Colonic mucosa (tissue), 4 donors: ENCODE data around the gene BLOC1S5. TPM values are rescaled to one million over a fixed set of nuclear protein-coding genes. Genes with fewer than 3 reads are reported as not detected.

Experiments used
- DNase-seq: peaks from one replicate; pipeline ENCODE4 v3.0.0-alpha.2; 2020
- H3K27ac ChIP-seq: fragments of 200-600 bp; one replicate; pipeline ENCODE4 v1.8.0; 2021
- H3K27me3 ChIP-seq: fragments of 200-600 bp; one replicate; pipeline ENCODE4 v1.8.0; 2021
- H3K36me3 ChIP-seq: fragments of 200-600 bp; one replicate; pipeline ENCODE4 v1.8.0; 2021
- H3K4me1 ChIP-seq: fragments of 200-600 bp; one replicate; pipeline ENCODE4 v1.8.0; 2021; ENCODE audit warnings: mild to moderate bottlenecking
- H3K4me3 ChIP-seq: fragments of 200-600 bp; one replicate; pipeline ENCODE4 v1.8.0; 2021
- H3K9ac ChIP-seq, 2 donors: one replicate each; pipeline ENCODE4 v1.7.0; 2013; ENCODE audit warnings: control low read depth in 2 of 2, low read depth in 2 of 2, low read length in 2 of 2
- H3K9me3 ChIP-seq: fragments of 200-600 bp; one replicate; pipeline ENCODE4 v1.8.0; 2021
- intact Hi-C: fragments of 100-400 bp; cut with DNase I; formaldehyde crosslinking; loops from one replicate; pipeline ENCODE4 v1.14.1; 2022
- total RNA-seq, 2 donors: library from RNA; stranded (reverse); fragmentation: NEBNext Ultra II Directional in 1 of 2; extraction: Animal tissue kit (Norgen Biotek cat#: 25700) in 1 of 2; gene quantifications; one replicate each; pipeline ENCODE4 v1.2.1, GENCODE V29; 2021
- TF ChIP-seq, protein P1 (sequence below): fragments of 200-600 bp; IDR thresholded peaks from one replicate; pipeline ENCODE4 v1.8.0; 2022; ENCODE audit warnings: antibody characterized with exemption, mild to moderate bottlenecking
- donor health status: healthy.
- donor health status: DM: no; HTN: no; CAD: no.
- donor health status: DM: no; HTN: no; CAD: no.

Gene BLOC1S5
- total RNA-seq, 2 donors from 2014 or later, result 10.3 to 14.1 TPM

DNA sequence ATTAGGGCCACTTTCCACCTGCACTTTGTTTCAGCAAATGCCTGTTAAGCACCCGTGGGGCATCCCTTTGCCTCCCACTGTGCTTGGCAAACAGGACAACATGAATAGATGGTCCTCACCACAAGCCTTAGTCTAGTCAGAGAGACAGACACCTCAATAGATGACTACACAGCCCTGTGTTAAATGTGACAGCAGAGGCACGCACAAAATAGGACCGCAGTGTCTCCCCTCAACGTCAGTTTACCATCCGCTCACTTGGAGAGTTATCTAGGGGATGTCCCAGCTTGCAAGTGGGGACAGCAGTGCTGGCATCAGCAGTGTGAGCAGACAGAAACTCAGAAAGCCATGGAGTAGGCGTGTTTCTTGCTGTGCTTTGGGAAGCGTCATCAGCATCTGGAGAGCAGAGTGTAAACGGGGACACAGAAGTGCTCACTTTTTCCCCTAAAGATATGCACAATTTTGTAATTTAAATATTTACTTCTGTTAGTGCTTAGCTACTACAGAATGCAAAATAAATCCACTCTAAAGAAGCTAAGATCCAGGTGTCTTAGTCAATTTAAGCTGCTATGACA lies 87.6 kb downstream of the BLOC1S5 start:
- intact Hi-C loops, result no loop called here
- TF ChIP-seq, protein P1, sequence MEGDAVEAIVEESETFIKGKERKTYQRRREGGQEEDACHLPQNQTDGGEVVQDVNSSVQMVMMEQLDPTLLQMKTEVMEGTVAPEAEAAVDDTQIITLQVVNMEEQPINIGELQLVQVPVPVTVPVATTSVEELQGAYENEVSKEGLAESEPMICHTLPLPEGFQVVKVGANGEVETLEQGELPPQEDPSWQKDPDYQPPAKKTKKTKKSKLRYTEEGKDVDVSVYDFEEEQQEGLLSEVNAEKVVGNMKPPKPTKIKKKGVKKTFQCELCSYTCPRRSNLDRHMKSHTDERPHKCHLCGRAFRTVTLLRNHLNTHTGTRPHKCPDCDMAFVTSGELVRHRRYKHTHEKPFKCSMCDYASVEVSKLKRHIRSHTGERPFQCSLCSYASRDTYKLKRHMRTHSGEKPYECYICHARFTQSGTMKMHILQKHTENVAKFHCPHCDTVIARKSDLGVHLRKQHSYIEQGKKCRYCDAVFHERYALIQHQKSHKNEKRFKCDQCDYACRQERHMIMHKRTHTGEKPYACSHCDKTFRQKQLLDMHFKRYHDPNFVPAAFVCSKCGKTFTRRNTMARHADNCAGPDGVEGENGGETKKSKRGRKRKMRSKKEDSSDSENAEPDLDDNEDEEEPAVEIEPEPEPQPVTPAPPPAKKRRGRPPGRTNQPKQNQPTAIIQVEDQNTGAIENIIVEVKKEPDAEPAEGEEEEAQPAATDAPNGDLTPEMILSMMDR, result no peak
- no peaks in the 10 kb centered on the region for H3K4me1 ChIP-seq
- no peak overlapping the region for H3K27ac ChIP-seq
- no peaks in the 10 kb centered on the region for H3K36me3 ChIP-seq
- H3K4me3 ChIP-seq, result no peak overlapping the region
- no peaks in the 10 kb centered on the region for H3K9me3 ChIP-seq
- no peak for DNase-seq
- H3K27me3 ChIP-seq, result no peaks in the 10 kb centered on the region
- no peak overlapping the region for H3K9ac ChIP-seq

DNA sequence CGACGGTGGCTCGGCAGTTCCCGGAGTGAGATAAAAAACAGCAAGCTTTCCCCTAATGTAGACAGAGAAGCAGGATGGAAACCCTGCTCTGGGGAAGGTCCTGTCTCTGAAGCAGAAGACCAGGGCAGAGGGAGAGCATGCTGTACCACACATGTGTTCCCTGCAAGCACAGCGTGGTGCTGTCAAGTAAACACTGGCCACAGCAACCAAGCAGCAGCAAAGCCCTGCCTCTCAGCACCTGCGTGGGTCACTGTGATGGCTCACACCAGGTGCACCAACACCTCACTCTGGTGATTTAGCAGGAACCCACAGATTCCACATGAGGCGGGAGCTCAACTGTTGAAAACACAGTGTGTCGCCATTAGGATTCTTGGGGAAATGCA lies 88.4 kb downstream of the BLOC1S5 start:
- intact Hi-C loops, result no loop called here
- no peaks in the 10 kb centered on the region for H3K9me3 ChIP-seq
- H3K27me3 ChIP-seq, result no peaks in the 10 kb centered on the region
- TF ChIP-seq, protein P1, result no peak
- H3K36me3 ChIP-seq, result no peaks in the 10 kb centered on the region
- H3K27ac ChIP-seq, result no peak overlapping the region
- no peak overlapping the region for H3K9ac ChIP-seq
- no peak overlapping the region for H3K4me3 ChIP-seq
- no peaks in the 10 kb centered on the region for H3K4me1 ChIP-seq
- no peak for DNase-seq

DNA sequence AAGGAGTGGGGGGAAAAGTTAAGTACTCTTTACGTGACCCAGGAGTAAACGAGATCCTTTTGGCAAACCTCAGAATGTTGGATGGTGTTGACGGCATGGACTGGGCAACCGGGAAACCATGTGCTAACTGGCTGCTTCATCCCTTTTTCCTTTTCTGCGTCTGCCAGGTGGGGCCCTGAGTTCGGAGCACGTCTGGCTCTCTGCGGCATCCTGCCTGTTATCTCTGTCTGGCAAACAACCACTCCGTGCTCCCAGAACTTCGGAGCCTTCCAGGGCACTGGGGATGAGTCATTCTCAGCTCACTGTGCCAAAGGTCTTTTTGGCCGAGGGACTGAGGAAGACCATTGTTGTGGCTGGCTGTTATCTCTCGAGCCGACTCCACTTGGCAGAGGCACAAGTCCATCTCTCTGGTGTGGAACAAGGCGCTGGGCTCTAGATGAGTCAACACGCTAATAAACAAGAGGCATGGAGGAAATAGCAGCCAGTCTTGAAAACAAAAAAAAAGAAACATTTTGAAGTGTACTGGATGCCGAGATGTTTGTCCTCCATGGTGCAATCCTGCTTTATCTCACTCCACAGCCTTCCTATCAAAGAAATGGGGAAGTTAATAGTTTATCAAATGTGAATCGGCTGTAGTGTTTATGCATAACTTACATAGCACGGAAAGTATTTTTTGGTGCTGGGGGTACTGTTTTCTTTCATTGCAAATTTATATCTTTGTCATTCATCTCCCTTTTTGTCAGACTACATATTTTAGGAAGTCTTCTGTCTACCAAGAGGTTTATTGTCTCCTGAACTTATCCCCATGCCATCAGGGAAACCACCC lies 89.0 kb downstream of the BLOC1S5 start:
- H3K4me3 ChIP-seq, result no peak overlapping the region
- no peaks in the 10 kb centered on the region for H3K4me1 ChIP-seq
- H3K9me3 ChIP-seq, result no peaks in the 10 kb centered on the region
- H3K36me3 ChIP-seq, result no peaks in the 10 kb centered on the region
- H3K9ac ChIP-seq, result peak overlapping the region in 1 of 2 donors; percentile 20
- TF ChIP-seq, protein P1, result no peak
- H3K27me3 ChIP-seq, result no peaks in the 10 kb centered on the region
- intact Hi-C loops, result no loop called here
- no peak overlapping the region for H3K27ac ChIP-seq
- peak; percentile 82 for DNase-seq

DNA sequence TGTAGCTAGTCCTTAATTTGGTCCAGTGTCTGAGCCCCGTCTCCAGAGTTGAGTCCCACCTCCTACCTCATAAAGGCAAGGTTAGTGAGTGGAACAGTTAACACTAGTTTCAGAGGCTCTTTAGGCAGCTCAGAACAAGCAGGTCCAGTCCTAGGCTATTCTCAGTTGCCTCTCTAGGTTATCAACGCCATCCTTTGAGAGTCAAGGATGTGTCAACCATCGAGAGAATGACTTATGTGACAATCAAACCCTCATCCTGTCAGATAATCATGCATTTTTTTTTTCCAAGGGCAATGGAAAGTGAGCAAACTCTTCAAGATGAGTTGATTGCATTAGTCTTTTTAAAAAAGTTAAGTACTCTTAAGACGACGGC lies 89.6 kb downstream of the BLOC1S5 start:
- no peaks in the 10 kb centered on the region for H3K4me1 ChIP-seq
- intact Hi-C loops, result no loop called here
- no peak overlapping the region for H3K27ac ChIP-seq
- no peaks in the 10 kb centered on the region for H3K9me3 ChIP-seq
- H3K4me3 ChIP-seq, result no peak overlapping the region
- no peak for DNase-seq
- H3K9ac ChIP-seq, result no peak overlapping the region
- no peaks in the 10 kb centered on the region for H3K27me3 ChIP-seq
- H3K36me3 ChIP-seq, result no peaks in the 10 kb centered on the region
- TF ChIP-seq, protein P1, result no peak

DNA sequence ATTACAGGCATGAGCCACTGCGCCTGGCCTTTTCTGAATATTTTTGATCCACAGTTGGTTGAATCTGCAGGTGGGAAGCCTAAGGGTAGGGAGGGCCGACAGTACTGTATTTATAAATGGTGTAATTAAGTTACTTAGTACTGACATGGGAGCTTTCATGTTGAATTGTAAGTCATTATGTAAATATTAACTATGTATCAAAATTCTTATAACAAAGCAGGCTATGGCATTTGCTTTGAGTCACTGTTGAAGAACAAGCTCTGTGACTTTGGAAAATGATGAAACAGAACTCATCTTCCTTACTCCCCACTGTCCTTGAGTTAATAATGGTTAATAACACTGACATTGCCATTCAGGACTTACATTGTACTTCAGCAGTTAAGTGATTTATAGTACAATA lies 90.6 kb downstream of the BLOC1S5 start:
- Histone ChIP-seq H3K9ac (no peak overlapping the region), H3K27ac (no peak overlapping the region), H3K4me1 (no peaks in the 10 kb centered on the region), H3K4me3 (no peak overlapping the region), H3K9me3 (no peaks in the 10 kb centered on the region), H3K27me3 (no peaks in the 10 kb centered on the region), H3K36me3 (no peaks in the 10 kb centered on the region)
- intact Hi-C loops, result no loop called here
- TF ChIP-seq, protein P1, result no peak
- DNase-seq, result no peak
